PFSK-1 (cell line): ENCODE data around the gene ANOS1.

Experiments
- FOXP2 ChIP-seq: optimal IDR thresholded peaks from 2 replicates; pipeline ENCODE3; 2011; ENCODE audit warnings: borderline replicate concordance, control low read depth, inconsistent platforms; ENCODE audit not compliant: insufficient read depth; ENCODE audit errors: extremely low read length, extremely low read depth
- POLR2AphosphoS5 ChIP-seq: IDR thresholded peaks from 2 replicates; pipeline ENCODE4 v1.6.1; 2012; ENCODE audit warnings: low read depth, mild to moderate bottlenecking, control low read depth, low read length, moderate library complexity
- SIN3A ChIP-seq: IDR thresholded peaks from 2 replicates; pipeline ENCODE4 v1.6.1; 2012; ENCODE audit warnings: mild to moderate bottlenecking, low read length, moderate library complexity, borderline replicate concordance; ENCODE audit not compliant: insufficient read depth
- TAF1 ChIP-seq: IDR thresholded peaks from 2 replicates; pipeline ENCODE4 v1.6.1; 2012; ENCODE audit warnings: low read length, control low read depth, borderline replicate concordance; ENCODE audit not compliant: insufficient read depth
- TF ChIP-seq, protein P1 (sequence below), 2 experiments: IDR thresholded peaks; 2 replicates each; pipeline versions ENCODE4 v1.6.1 to v1.8.0; 2011 to 2012; ENCODE audit warnings: low read depth in 2 of 2, low read length in 2 of 2, control low read depth in 1 of 2, inconsistent platforms in 1 of 2, mild to moderate bottlenecking in 1 of 2, moderate library complexity in 1 of 2; ENCODE audit not compliant: insufficient read depth in 1 of 2

DNA sequence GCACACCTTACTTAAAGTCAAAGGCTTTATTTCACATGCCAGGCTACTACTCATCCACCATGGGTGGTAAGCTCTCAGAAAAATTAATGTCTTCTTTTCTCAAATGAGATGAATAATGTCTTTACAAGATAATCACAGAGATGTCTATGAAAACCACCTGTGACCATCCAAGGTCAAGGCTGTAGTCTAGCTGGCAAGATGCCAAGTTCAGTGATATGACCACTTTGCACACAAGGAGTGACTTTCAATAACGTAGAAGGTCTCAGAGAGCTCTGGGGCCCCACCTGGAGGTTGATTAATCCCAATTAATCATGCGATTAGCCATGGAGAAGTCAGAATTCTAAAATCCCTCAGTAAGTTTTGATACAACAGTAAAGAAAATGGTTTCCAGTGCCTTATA, 20.5 kb downstream of the ANOS1 start:
- no peak for TF ChIP-seq TAF1
- no peak for TF ChIP-seq POLR2AphosphoS5
- TF ChIP-seq, protein P1, sequence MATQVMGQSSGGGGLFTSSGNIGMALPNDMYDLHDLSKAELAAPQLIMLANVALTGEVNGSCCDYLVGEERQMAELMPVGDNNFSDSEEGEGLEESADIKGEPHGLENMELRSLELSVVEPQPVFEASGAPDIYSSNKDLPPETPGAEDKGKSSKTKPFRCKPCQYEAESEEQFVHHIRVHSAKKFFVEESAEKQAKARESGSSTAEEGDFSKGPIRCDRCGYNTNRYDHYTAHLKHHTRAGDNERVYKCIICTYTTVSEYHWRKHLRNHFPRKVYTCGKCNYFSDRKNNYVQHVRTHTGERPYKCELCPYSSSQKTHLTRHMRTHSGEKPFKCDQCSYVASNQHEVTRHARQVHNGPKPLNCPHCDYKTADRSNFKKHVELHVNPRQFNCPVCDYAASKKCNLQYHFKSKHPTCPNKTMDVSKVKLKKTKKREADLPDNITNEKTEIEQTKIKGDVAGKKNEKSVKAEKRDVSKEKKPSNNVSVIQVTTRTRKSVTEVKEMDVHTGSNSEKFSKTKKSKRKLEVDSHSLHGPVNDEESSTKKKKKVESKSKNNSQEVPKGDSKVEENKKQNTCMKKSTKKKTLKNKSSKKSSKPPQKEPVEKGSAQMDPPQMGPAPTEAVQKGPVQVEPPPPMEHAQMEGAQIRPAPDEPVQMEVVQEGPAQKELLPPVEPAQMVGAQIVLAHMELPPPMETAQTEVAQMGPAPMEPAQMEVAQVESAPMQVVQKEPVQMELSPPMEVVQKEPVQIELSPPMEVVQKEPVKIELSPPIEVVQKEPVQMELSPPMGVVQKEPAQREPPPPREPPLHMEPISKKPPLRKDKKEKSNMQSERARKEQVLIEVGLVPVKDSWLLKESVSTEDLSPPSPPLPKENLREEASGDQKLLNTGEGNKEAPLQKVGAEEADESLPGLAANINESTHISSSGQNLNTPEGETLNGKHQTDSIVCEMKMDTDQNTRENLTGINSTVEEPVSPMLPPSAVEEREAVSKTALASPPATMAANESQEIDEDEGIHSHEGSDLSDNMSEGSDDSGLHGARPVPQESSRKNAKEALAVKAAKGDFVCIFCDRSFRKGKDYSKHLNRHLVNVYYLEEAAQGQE (IDR thresholded peaks at IDR 0.05; ENCODE audit: insufficient read depth in 1 of 2, low read depth in 2 of 2, low read length in 2 of 2) = no peak
- TF ChIP-seq SIN3A = no peak
- TF ChIP-seq FOXP2 = no peak
